ENCODE measurements around the gene MPV17L2. TPM values are rescaled to one million over a fixed set of nuclear protein-coding genes. Genes with fewer than 3 reads are reported as not detected.

Gene MPV17L2
- total and polyA plus RNA-seq, 2 donors (not counting 3 experiments of a cell fraction or from before 2014, with no cell fraction given): 13.8 to 27.6 TPM

DNA sequence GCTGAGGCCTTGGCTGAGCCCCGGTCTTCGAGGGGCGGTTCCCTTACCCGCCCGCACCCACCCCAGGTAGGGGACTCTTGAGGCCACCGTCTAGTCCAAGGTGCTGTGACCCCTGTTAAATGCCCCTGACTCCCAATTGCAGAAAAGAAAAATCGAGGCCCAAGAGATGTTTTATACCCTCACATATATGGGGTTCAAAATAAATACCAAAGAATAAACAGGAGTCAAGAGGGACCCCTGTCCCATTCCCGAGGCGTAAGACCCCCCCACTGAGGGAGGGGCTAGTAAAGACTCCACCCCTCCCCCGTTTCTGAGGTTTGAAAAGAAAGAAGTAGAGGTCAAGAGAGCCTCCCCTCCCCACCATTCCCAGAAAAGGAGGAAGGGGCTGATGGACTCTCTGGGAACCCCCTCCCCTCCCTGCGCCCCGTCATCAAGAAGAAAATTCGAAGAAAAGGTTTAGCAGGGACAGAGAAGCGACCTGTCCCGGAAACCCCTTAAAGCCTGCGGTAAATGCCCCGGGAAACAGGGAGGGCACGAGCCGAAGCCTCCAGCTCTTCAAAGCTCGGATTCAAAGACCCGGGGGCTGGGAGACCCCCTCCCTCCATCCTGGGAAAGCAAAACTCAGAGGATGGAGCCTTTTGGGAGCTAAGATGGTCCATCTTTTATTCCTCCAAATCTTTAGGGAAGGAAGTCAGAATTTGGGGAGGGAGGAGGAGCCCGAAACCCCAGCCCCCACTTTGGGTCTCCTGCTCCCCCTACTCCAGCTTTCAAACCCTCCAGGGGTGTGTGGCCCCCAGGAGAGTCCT, 11.6 kb downstream of the MPV17L2 start:
- ChIA-PET CTCF (interaction anchor here (0.6 to 3.9 kb wide), 12 partner anchors 11 to 206 kb away, joined by 3 to 45 read pairs (median 4); partner anchors contain the start of genes MPV17L2 and PIK3R2), POLR2A (interaction anchor here (1.1 kb wide), 1 partner anchor 77 kb away, joined by 5 read pairs; the partner anchor contains the start of gene JUND)
- FAIRE-seq (no peak), DNase-seq (ENCODE audit: low read depth, low spot score) (no peak)
- Histone ChIP-seq H3K9me1 (replicated peaks; ENCODE audit: control insufficient read depth, extremely low read depth, insufficient read depth, low read length) (no peaks in the 10 kb centered on the region), H3K9ac (replicated peaks; ENCODE audit: extremely low read depth, insufficient read depth, low read length) (peak overlapping the region; percentile 80), H3K27ac (ENCODE audit: insufficient read depth, low read depth, low read length) (peak overlapping the region; percentile 88), H3K4me1 (ENCODE audit: control insufficient read depth, extremely low read depth, insufficient read depth, low read length) (peaks cover 10% of the 10 kb centered on the region), H3K79me2 (ENCODE audit: control insufficient read depth, insufficient read depth, low read length) (no peaks in the 10 kb centered on the region), H3K4me3 (replicated peaks in 1 of 3; ENCODE audit: insufficient read depth in 1 of 3, low read depth in 1 of 3, low read length in 3 of 3) (peak overlapping the region; percentile 38 to 81 (median 75)), H3K4me2 (ENCODE audit: insufficient read depth, low read length) (peak overlapping the region; percentile 87), H3K9me3 (replicated peaks; ENCODE audit: control insufficient read depth, insufficient read depth, low read length) (no peaks in the 10 kb centered on the region), H3K36me3 (ENCODE audit: control insufficient read depth in 2 of 2, extremely low read depth in 1 of 2, insufficient read depth in 2 of 2, low read length in 2 of 2) (no peaks in the 10 kb centered on the region), H4K20me1 (replicated peaks; ENCODE audit: control insufficient read depth, extremely low read depth, insufficient read depth, low read length) (no peaks in the 10 kb centered on the region), H2AFZ (ENCODE audit: low read depth, low read length) (peak overlapping the region; percentile 78), H3K27me3 (ENCODE audit: control insufficient read depth in 2 of 2, insufficient read depth in 2 of 2, low read length in 2 of 2) (peaks cover 0 to 2% of the 10 kb centered on the region in 2 experiments)
- intact Hi-C loops (cut with micrococcal nuclease) (loop anchor here (1.0 to 2.0 kb wide), 3 partner anchors 11 to 119 kb away; partner anchors contain the start of genes LSM4, MPV17L2 and PIK3R2), dilution Hi-C loops (cut with MboI; ENCODE audit: extremely low pct_ligation_motif_present, low sequenced_read_pairs) (no loop called here)
- BruUV-seq (replicated peaks): TSS peak; percentile 77
- TF ChIP-seq MYC (IDR thresholded peaks at IDR 0.05; ENCODE audit: low read depth, low read length): no peak
- peak; percentile 36 for TF ChIP-seq POLR2A (IDR thresholded peaks at IDR 0.05; ENCODE audit: low read depth, low read length)

DNA sequence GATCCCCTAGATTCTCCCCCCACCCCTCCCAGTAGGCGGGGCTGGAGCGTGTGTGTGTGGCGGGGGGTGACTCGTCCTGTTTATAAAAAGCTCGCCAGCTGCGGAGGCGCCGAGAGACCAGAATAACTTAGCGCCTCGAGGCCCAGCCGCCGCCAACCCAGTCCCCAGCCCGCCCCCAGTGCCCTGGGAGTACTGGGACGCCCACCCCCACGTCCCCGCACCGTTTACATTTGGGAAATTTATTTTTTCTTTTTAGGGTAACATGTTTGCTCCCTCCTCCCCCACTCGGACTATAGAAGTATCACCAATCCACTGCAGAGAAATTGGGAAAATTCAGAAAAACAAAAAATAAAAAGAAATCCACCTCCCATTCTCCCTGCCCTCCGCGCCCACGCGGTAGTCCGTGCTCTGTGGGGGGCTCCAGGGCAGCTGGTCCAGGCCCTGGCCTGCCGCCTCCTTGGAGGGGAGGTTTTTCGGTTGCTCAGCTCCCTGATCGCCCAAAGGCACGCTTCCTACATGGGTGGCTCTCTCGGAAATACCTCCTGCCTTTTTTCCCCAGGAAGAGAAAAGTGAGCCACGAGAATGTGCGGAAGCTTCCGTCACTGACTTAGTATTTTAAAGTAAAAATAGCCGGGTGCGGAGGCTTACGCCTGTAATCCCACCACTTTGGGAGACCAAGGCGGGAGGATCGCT, 12.3 kb downstream of the MPV17L2 start:
- peak overlapping the region; percentile 87 for H3K4me2 ChIP-seq (ENCODE audit: insufficient read depth, low read length)
- H3K27ac ChIP-seq (ENCODE audit: insufficient read depth, low read depth, low read length): peak overlapping the region; percentile 88
- H3K4me3 ChIP-seq (replicated peaks in 1 of 3; ENCODE audit: insufficient read depth in 1 of 3, low read depth in 1 of 3, low read length in 3 of 3): peak overlapping the region; percentile 38 to 81 (median 75)
- H3K27me3 ChIP-seq (ENCODE audit: control insufficient read depth in 2 of 2, insufficient read depth in 2 of 2, low read length in 2 of 2): peaks cover 0 to 2% of the 10 kb centered on the region in 2 experiments
- no peaks in the 10 kb centered on the region for H4K20me1 ChIP-seq (replicated peaks; ENCODE audit: control insufficient read depth, extremely low read depth, insufficient read depth, low read length)
- intact Hi-C loops (cut with micrococcal nuclease) (loop anchor here (2.0 kb wide), 1 partner anchor 53 kb away; the partner anchor contains the start of gene PIK3R2), dilution Hi-C loops (cut with MboI; ENCODE audit: extremely low pct_ligation_motif_present, low sequenced_read_pairs) (no loop called here)
- H2AFZ ChIP-seq (ENCODE audit: low read depth, low read length): peak overlapping the region; percentile 78
- H3K9ac ChIP-seq (replicated peaks; ENCODE audit: extremely low read depth, insufficient read depth, low read length): peak overlapping the region; percentile 80
- H3K9me1 ChIP-seq (replicated peaks; ENCODE audit: control insufficient read depth, extremely low read depth, insufficient read depth, low read length): no peaks in the 10 kb centered on the region
- no peaks in the 10 kb centered on the region for H3K79me2 ChIP-seq (ENCODE audit: control insufficient read depth, insufficient read depth, low read length)
- no TSS peak for BruUV-seq (replicated peaks)
- TF ChIP-seq MYC (IDR thresholded peaks at IDR 0.05; ENCODE audit: low read depth, low read length) (no peak), POLR2AphosphoS5 (IDR thresholded peaks at IDR 0.05; ENCODE audit: insufficient read depth, low read depth, low read length) (no peak), FOS (IDR thresholded peaks at IDR 0.05; ENCODE audit: borderline replicate concordance, insufficient read depth, low read length) (no peak), JUN (IDR thresholded peaks at IDR 0.05; ENCODE audit: borderline replicate concordance, insufficient read depth, insufficient read length, low read depth) (no peak), GATA2 (IDR thresholded peaks at IDR 0.05; ENCODE audit: insufficient read depth, insufficient read length, low read depth, low read length) (no peak), POLR2A (IDR thresholded peaks at IDR 0.05; ENCODE audit: low read depth, low read length) (no peak), EZH2 (IDR thresholded peaks at IDR 0.05; ENCODE audit: borderline replicate concordance, low read depth, low read length, severe bottlenecking) (no peak)
- TF ChIP-seq, protein P1, sequence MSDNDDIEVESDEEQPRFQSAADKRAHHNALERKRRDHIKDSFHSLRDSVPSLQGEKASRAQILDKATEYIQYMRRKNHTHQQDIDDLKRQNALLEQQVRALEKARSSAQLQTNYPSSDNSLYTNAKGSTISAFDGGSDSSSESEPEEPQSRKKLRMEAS (IDR thresholded peaks at IDR 0.05; ENCODE audit: insufficient read depth, insufficient read length): no peak
- TF ChIP-seq, protein P2, sequence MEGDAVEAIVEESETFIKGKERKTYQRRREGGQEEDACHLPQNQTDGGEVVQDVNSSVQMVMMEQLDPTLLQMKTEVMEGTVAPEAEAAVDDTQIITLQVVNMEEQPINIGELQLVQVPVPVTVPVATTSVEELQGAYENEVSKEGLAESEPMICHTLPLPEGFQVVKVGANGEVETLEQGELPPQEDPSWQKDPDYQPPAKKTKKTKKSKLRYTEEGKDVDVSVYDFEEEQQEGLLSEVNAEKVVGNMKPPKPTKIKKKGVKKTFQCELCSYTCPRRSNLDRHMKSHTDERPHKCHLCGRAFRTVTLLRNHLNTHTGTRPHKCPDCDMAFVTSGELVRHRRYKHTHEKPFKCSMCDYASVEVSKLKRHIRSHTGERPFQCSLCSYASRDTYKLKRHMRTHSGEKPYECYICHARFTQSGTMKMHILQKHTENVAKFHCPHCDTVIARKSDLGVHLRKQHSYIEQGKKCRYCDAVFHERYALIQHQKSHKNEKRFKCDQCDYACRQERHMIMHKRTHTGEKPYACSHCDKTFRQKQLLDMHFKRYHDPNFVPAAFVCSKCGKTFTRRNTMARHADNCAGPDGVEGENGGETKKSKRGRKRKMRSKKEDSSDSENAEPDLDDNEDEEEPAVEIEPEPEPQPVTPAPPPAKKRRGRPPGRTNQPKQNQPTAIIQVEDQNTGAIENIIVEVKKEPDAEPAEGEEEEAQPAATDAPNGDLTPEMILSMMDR (IDR thresholded peaks at IDR 0.05; ENCODE audit: extremely low read depth in 1 of 2, insufficient read depth in 1 of 2, low read depth in 1 of 2, low read length in 2 of 2): no peak
- FAIRE-seq (peak; percentile 67), DNase-seq (ENCODE audit: low read depth, low spot score) (peak; percentile 72)
- no peaks in the 10 kb centered on the region for H3K9me3 ChIP-seq (replicated peaks; ENCODE audit: control insufficient read depth, insufficient read depth, low read length)
- peaks cover 10% of the 10 kb centered on the region for H3K4me1 ChIP-seq (ENCODE audit: control insufficient read depth, extremely low read depth, insufficient read depth, low read length)
- no peaks in the 10 kb centered on the region for H3K36me3 ChIP-seq (ENCODE audit: control insufficient read depth in 2 of 2, extremely low read depth in 1 of 2, insufficient read depth in 2 of 2, low read length in 2 of 2)
- ChIA-PET POLR2A (interaction anchor here (0.8 kb wide), 1 partner anchor 76 kb away, joined by 4 read pairs; the partner anchor contains the start of gene JUND), CTCF (interaction anchor here (0.6 to 3.9 kb wide), 11 partner anchors 11 to 205 kb away, joined by 3 to 45 read pairs (median 4); partner anchors contain the start of genes MPV17L2 and PIK3R2)
